ENCODE results near the gene ZNF275.

ZNF275 gene

GRCh38 chrX:153320555-153321184, 13.3 kb upstream of the ZNF275 start:
- no peak overlapping the region for H3K4me3 ChIP-seq (ENCODE audit: low read length, poor library complexity, severe bottlenecking)
- H3K36me3 ChIP-seq (ENCODE audit: insufficient read depth, low read length): no peaks in the 10 kb centered on the region
- H2AFZ ChIP-seq (ENCODE audit: low read length): no peak overlapping the region
- H4K20me1 ChIP-seq (ENCODE audit: insufficient read depth, low read length, poor library complexity, severe bottlenecking): no peaks in the 10 kb centered on the region
- no peak overlapping the region for H3K9ac ChIP-seq (ENCODE audit: low read depth, low read length, poor library complexity, severe bottlenecking)
- no peaks in the 10 kb centered on the region for H3F3A ChIP-seq (ENCODE audit: low read depth)
- no peaks in the 10 kb centered on the region for H3K79me2 ChIP-seq (ENCODE audit: insufficient read depth, low read length)
- TF ChIP-seq, protein P1, sequence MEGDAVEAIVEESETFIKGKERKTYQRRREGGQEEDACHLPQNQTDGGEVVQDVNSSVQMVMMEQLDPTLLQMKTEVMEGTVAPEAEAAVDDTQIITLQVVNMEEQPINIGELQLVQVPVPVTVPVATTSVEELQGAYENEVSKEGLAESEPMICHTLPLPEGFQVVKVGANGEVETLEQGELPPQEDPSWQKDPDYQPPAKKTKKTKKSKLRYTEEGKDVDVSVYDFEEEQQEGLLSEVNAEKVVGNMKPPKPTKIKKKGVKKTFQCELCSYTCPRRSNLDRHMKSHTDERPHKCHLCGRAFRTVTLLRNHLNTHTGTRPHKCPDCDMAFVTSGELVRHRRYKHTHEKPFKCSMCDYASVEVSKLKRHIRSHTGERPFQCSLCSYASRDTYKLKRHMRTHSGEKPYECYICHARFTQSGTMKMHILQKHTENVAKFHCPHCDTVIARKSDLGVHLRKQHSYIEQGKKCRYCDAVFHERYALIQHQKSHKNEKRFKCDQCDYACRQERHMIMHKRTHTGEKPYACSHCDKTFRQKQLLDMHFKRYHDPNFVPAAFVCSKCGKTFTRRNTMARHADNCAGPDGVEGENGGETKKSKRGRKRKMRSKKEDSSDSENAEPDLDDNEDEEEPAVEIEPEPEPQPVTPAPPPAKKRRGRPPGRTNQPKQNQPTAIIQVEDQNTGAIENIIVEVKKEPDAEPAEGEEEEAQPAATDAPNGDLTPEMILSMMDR (conservative IDR thresholded peaks at IDR 0.05; ENCODE audit: low read length): no peak
- TF ChIP-seq EZH2phosphoT487 (IDR thresholded peaks at IDR 0.05; ENCODE audit: borderline replicate concordance): no peak
- H3K4me2 ChIP-seq (ENCODE audit: low read depth, low read length, poor library complexity, severe bottlenecking): no peak overlapping the region
- no peaks in the 10 kb centered on the region for H3K4me1 ChIP-seq (ENCODE audit: insufficient read depth, low read length, poor library complexity, severe bottlenecking)
- H3K9me2 ChIP-seq (replicated peaks; ENCODE audit: low read depth, low read length): no peaks in the 10 kb centered on the region
- no peaks in the 10 kb centered on the region for H3K27me3 ChIP-seq (ENCODE audit: insufficient read depth, low read length, poor library complexity, severe bottlenecking)
- no peaks in the 10 kb centered on the region for H3K9me3 ChIP-seq (ENCODE audit: insufficient read depth, low read depth, low read length)

- H3K9me2 ChIP-seq (replicated peaks; ENCODE audit: low read depth, low read length): no peaks in the 10 kb centered on the region
- H3F3A ChIP-seq (ENCODE audit: low read depth): no peaks in the 10 kb centered on the region
- no peaks in the 10 kb centered on the region for H3K4me1 ChIP-seq (ENCODE audit: insufficient read depth, low read length, poor library complexity, severe bottlenecking)
- no peak within 1 kb of the TSS for H3K9ac ChIP-seq (ENCODE audit: low read depth, low read length, poor library complexity, severe bottlenecking)
- no peak within 1 kb of the TSS for H2AFZ ChIP-seq (ENCODE audit: low read length)
- TF ChIP-seq, protein P1 (conservative IDR thresholded peaks at IDR 0.05; ENCODE audit: low read length): no peak
- TF ChIP-seq EZH2phosphoT487 (IDR thresholded peaks at IDR 0.05; ENCODE audit: borderline replicate concordance): no peak
- no peak within 1 kb of the TSS for H3K4me3 ChIP-seq (ENCODE audit: low read length, poor library complexity, severe bottlenecking)
- H3K36me3 ChIP-seq (ENCODE audit: insufficient read depth, low read length): no peaks in the 10 kb centered on the region
- H3K79me2 ChIP-seq (ENCODE audit: insufficient read depth, low read length): no peaks in the 10 kb centered on the region
- H4K20me1 ChIP-seq (ENCODE audit: insufficient read depth, low read length, poor library complexity, severe bottlenecking): no peaks in the 10 kb centered on the region
- no peak within 1 kb of the TSS for H3K4me2 ChIP-seq (ENCODE audit: low read depth, low read length, poor library complexity, severe bottlenecking)
- H3K27me3 ChIP-seq (ENCODE audit: insufficient read depth, low read length, poor library complexity, severe bottlenecking): no peaks in the 10 kb centered on the region
- no peaks in the 10 kb centered on the region for H3K9me3 ChIP-seq (ENCODE audit: insufficient read depth, low read depth, low read length)
Observed at GRCh38 chrX:153321381-153322124, 12.4 kb upstream of the ZNF275 start, which contains the start of gene PNMA6F. PNMA6F (minus strand) TSS chrX:153321767; CDS start chrX:153320674, 1,093 bp downstream.

DNA sequence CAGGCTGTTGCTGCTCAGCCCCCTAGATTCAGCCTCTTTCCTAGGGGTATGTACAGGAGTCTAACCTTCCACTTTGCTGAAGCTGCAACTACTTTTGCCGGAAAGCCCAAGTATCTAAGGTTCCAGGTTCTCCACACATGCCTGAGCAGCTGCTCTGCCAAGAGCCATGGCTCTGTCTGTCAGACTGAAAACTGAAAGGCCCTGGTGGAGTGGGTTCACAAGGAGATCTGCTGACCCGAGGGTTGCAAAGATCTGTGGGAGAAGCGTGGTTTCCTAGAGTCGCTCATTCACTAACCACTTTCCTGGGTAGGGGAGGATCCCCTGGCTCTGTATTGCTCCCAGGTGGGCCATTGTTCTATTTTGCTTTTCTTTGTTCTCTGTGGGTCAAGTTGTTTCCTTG, 6.4 kb upstream of the ZNF275 start:
- Histone ChIP-seq H3K36me3 (ENCODE audit: insufficient read depth, low read length) (no peaks in the 10 kb centered on the region), H3K9me2 (replicated peaks; ENCODE audit: low read depth, low read length) (no peaks in the 10 kb centered on the region), H4K20me1 (ENCODE audit: insufficient read depth, low read length, poor library complexity, severe bottlenecking) (no peaks in the 10 kb centered on the region), H3K4me1 (ENCODE audit: insufficient read depth, low read length, poor library complexity, severe bottlenecking) (no peaks in the 10 kb centered on the region), H3K4me2 (ENCODE audit: low read depth, low read length, poor library complexity, severe bottlenecking) (no peak overlapping the region), H3K4me3 (ENCODE audit: low read length, poor library complexity, severe bottlenecking) (no peak overlapping the region), H3F3A (ENCODE audit: low read depth) (no peaks in the 10 kb centered on the region), H2AFZ (ENCODE audit: low read length) (no peak overlapping the region), H3K27me3 (ENCODE audit: insufficient read depth, low read length, poor library complexity, severe bottlenecking) (no peaks in the 10 kb centered on the region), H3K9me3 (ENCODE audit: insufficient read depth, low read depth, low read length) (no peaks in the 10 kb centered on the region), H3K9ac (ENCODE audit: low read depth, low read length, poor library complexity, severe bottlenecking) (no peak overlapping the region), H3K79me2 (ENCODE audit: insufficient read depth, low read length) (no peaks in the 10 kb centered on the region)
- TF ChIP-seq, protein P1 (conservative IDR thresholded peaks at IDR 0.05; ENCODE audit: low read length): no peak
- no peak for TF ChIP-seq EZH2phosphoT487 (IDR thresholded peaks at IDR 0.05; ENCODE audit: borderline replicate concordance)

Measured in Loucy (cell line).